Uterus (tissue), 4 donors: ENCODE results near the gene EID3. TPM values are rescaled to one million over a fixed set of nuclear protein-coding genes. Genes with fewer than 3 reads are reported as not detected.

Experiments
- DNase-seq, 2 donors: peaks; one replicate each; pipeline ENCODE4 v3.0.0-alpha.2; 2019 to 2020
- H3K27ac ChIP-seq, 2 donors: fragments of 200-600 bp; sonication (generic); 1 replicate in 1 of 2; 2 replicates in 1 of 2; pipeline ENCODE4 v1.5.1; 2016 to 2018
- H3K27me3 ChIP-seq, 2 donors: fragments of 200-600 bp; sonication (generic); one replicate each; pipeline ENCODE4 v1.5.1; 2018 to 2019; ENCODE audit warnings: control low read depth in 1 of 2
- H3K36me3 ChIP-seq, 2 donors: fragments of 200-600 bp; sonication (generic); one replicate each; pipeline ENCODE4 v1.5.1; 2019; ENCODE audit warnings: control low read depth in 1 of 2
- H3K4me1 ChIP-seq, 2 donors: fragments of 200-600 bp; sonication (generic); one replicate each; pipeline ENCODE4 v1.5.1; 2018 to 2019; ENCODE audit warnings: control low read depth in 1 of 2
- H3K4me3 ChIP-seq, 2 donors: fragments of 200-600 bp; sonication (generic); 1 replicate in 1 of 2; 2 replicates in 1 of 2; pipeline ENCODE4 v1.5.1; 2018 to 2019; ENCODE audit warnings: mild to moderate bottlenecking in 1 of 2
- H3K9me3 ChIP-seq, 2 donors: fragments of 200-600 bp; sonication (generic); one replicate each; pipeline ENCODE4 v1.5.1; 2019; ENCODE audit warnings: control low read depth in 1 of 2
- POLR2A ChIP-seq, 2 donors: fragments of 450-650 bp; IDR thresholded peaks; one replicate each; pipeline ENCODE4 v1.6.1; 2016; ENCODE audit warnings: antibody characterized with exemption in 2 of 2, mild to moderate bottlenecking in 1 of 2, moderate library complexity in 1 of 2
- intact Hi-C: fragments of 100-400 bp; cut with DNase I; formaldehyde crosslinking; loops from one replicate; pipeline ENCODE4 v1.15.1; 2023; ENCODE audit warnings: low total_unique reads
- total RNA-seq, 4 donors: library from RNA; depleted of rRNA in 3 of 4; stranded (reverse); fragments of >200 nt in 3 of 4; gene quantifications; one replicate each; pipeline versions ENCODE4 v1.1.0 to v1.2.4, GENCODE V29; 2014 to 2023
- TF ChIP-seq, protein P1 (sequence below), 4 experiments: fragments of 200-600 bp in 2 of 4; fragments of 450-650 bp in 2 of 4; sonication (generic) in 2 of 4; IDR thresholded peaks; one replicate each; pipeline ENCODE4 v1.5.1; 2016 to 2019; ENCODE audit warnings: antibody characterized with exemption in 4 of 4, mild to moderate bottlenecking in 2 of 4, moderate library complexity in 1 of 4
- donor health status: DM: yes; HTN: yes; CAD: no.

Gene EID3
- total RNA-seq, 4 donors from 2014 or later = 3.8 to 12.0 (median 10.1) TPM

DNA sequence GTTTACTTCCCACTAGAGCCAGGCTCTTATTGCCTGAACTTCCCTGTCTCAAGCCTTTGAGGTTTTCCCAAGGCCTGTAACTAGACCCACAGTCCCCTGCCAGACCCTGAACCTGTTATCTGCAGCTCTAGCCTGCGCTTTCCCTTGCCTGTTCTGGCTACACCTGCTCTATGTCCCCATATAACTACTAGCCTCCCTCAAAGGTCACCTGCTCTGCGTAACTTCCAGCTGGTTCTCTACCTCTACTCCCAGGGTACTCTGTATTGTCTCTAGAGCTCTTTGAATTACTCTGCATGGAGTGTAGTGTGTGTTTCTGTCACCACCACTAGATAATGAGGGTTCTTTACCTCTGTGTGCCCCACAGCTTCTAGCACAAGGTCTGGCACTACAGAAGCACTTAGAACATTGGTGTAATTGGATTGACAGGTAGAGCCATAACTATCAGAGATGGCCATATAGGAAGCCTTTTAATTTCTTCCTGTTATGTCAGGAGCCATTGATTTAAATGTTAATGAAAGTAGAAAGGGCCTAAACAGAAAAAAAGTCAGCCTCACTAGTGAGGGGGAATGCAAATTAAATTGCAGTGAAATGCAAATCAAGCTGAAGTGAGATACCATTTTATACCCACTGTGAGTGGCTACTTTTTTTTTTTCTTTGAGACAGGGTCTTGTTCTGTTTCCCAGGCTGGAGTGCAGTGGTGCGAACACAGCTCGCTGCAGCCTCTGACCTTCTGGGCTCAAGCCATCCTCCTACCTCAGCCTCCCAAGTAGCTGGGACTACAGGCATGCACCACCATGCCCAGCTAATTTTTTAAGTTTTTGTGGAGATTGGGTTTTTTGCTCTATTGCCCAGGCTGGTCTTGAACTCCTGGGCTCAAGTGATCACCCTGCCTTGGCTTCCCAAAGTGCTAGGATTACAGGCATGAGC is 47.8 kb downstream of the EID3 start:
- Histone ChIP-seq H3K27ac (no peak overlapping the region), H3K27me3 (no peaks in the 10 kb centered on the region), H3K4me1 (no peaks in the 10 kb centered on the region), H3K36me3 (no peaks in the 10 kb centered on the region), H3K9me3 (no peaks in the 10 kb centered on the region), H3K4me3 (no peak overlapping the region)
- intact Hi-C loops = no loop called here
- TF ChIP-seq, protein P1, sequence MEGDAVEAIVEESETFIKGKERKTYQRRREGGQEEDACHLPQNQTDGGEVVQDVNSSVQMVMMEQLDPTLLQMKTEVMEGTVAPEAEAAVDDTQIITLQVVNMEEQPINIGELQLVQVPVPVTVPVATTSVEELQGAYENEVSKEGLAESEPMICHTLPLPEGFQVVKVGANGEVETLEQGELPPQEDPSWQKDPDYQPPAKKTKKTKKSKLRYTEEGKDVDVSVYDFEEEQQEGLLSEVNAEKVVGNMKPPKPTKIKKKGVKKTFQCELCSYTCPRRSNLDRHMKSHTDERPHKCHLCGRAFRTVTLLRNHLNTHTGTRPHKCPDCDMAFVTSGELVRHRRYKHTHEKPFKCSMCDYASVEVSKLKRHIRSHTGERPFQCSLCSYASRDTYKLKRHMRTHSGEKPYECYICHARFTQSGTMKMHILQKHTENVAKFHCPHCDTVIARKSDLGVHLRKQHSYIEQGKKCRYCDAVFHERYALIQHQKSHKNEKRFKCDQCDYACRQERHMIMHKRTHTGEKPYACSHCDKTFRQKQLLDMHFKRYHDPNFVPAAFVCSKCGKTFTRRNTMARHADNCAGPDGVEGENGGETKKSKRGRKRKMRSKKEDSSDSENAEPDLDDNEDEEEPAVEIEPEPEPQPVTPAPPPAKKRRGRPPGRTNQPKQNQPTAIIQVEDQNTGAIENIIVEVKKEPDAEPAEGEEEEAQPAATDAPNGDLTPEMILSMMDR (IDR thresholded peaks at IDR 0.05) = no peak
- no peak for TF ChIP-seq POLR2A (IDR thresholded peaks at IDR 0.05)
- DNase-seq = no peak

DNA sequence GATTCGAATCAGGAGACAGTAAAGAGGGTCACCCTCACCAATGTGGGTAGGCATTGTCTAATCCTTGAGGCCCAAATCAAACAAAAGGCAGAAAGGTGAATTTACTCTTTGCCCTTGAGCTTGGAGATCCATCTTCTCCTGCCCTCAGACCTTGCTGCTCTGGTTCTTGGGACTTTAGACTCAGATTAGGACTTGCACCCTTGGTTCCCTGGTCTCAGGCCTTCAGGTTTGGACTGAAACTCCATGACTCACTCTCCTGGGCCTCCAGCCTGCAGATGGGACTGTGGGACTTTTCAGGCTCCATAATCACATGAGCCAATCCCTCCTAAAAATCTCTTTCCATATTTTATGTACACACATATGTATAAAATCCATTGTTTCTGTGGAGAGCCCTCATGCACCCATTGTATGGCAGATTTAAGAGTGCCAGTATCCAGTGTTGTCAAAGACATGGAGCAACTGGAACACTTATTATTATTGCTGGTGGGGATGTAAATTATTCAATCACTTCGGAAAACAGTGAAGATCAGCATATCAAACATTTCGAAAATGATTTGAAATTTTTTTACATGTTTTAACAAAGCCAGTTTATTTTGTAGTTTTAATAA is 48.7 kb downstream of the EID3 start:
- no peak for DNase-seq
- no peaks in the 10 kb centered on the region for H3K4me1 ChIP-seq
- TF ChIP-seq, protein P1 (IDR thresholded peaks at IDR 0.05) = no peak
- TF ChIP-seq POLR2A (IDR thresholded peaks at IDR 0.05) = no peak
- H3K9me3 ChIP-seq = no peaks in the 10 kb centered on the region
- H3K27ac ChIP-seq = no peak overlapping the region
- H3K36me3 ChIP-seq = no peaks in the 10 kb centered on the region
- intact Hi-C loops = no loop called here
- H3K4me3 ChIP-seq = no peak overlapping the region
- no peaks in the 10 kb centered on the region for H3K27me3 ChIP-seq

DNA sequence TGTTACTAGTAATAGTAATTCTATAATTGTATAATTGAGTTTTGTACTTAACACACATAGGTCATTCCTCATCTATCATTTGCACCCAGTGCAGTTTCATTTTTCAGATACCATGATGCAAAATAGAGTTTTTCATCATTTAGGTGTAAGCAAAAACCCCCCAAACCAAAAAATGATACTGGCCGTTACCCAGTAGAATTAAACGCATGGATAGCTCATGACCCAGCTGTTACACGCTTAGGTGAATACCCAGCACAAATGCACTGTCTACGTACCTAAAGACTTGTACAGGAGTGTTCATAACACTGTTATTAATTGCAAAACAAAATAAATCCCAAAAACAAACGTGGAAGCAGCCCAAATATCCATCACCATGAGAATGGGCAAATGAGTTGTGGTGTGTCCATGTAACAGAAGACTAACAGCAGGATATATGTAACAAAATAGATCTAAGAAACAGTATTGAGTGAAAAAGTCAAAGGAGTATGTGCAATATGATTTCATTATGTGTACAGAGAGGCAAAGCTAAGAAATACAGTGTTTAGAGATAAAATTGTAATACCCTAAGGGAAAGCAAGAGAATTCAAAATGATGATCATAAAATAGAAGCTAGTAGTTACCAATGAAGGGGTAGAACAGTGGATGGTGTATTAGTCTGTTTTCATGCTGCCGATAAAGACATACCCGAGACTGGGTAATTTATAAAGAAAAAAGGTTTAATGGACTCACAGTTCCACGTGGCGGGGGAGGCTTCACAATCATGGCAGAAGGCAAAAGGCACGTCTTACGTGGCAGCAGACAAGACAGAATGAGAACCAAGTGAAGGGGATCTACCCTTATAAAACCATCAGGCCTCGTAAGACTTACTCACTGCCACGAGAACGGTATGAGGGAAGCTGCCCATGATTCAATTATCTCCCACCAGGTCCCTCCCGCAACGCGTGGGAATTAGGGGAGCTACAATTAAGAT is 49.8 kb downstream of the EID3 start:
- intact Hi-C loops = no loop called here
- Histone ChIP-seq H3K36me3 (no peaks in the 10 kb centered on the region), H3K27me3 (no peaks in the 10 kb centered on the region), H3K4me3 (no peak overlapping the region), H3K4me1 (no peaks in the 10 kb centered on the region), H3K9me3 (no peaks in the 10 kb centered on the region), H3K27ac (no peak overlapping the region)
- DNase-seq = no peak
- TF ChIP-seq, protein P1 (IDR thresholded peaks at IDR 0.05) = no peak
- TF ChIP-seq POLR2A (IDR thresholded peaks at IDR 0.05) = no peak

DNA sequence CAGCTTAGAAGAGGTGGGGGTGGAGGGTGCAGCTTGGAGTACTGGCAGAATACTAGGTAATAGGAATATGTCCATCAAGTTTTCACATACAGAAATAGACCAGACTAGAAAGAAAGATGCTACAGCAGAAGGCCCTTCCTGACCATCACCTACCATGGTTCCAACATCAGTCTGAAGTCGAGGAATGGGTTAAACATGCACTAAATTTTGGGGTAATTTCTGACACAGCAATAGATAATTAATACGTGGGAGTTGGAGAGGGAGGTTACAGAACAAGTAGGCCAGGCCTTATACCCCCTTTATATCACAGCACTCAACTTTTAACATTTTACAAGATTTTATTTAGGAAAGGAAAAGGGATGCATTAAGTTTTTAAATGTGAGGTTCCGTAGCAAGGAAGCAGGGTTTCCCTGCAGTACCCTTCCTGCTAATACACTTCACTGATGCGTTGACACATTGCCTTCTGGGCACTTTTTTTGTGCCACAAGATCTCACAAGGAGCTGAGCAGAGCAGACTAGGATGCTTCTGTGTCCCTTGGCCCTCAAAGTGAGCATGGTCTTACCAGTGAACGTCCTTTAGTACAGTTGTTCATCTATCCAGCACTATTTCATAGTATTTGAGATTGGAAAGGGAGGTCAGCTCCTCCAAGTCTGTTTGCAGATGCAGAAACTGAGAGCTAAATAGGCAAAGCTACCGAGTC is 50.8 kb downstream of the EID3 start:
- no peaks in the 10 kb centered on the region for H3K4me1 ChIP-seq
- H3K9me3 ChIP-seq = no peaks in the 10 kb centered on the region
- TF ChIP-seq, protein P1 (IDR thresholded peaks at IDR 0.05) = no peak
- no peak for TF ChIP-seq POLR2A (IDR thresholded peaks at IDR 0.05)
- H3K27me3 ChIP-seq = no peaks in the 10 kb centered on the region
- no peaks in the 10 kb centered on the region for H3K36me3 ChIP-seq
- no peak overlapping the region for H3K4me3 ChIP-seq
- no peak overlapping the region for H3K27ac ChIP-seq
- intact Hi-C loops = no loop called here
- DNase-seq = no peak

Other genes starting within 250 kb of the EID3 start
- gene HCFC2, start 239.2 kb upstream of the EID3 start, total RNA-seq = 10 to 100 TPM in 3 of 4 donors, 1 to 10 TPM in 1; 10.0 to 61.0 (median 29.1) TPM
- 10 to 100 TPM; 40.9 to 63.0 (median 44.9) TPM for gene NFYB, start 165.5 kb upstream of the EID3 start, total RNA-seq
- 100 to 1,000 TPM in 2 of 4 donors, 10 to 100 TPM in 2; 76.0 to 141 (median 97.8) TPM for gene TXNRD1, start 88.0 kb upstream of the EID3 start, total RNA-seq
- 10 to 100 TPM; 21.0 to 82.1 (median 58.7) TPM for gene CHST11, start 153.2 kb downstream of the EID3 start, total RNA-seq